ENCODE measurements around the gene ARFGEF2. TPM values are rescaled to one million over a fixed set of nuclear protein-coding genes. Genes with fewer than 3 reads are reported as not detected.

Gene ARFGEF2
- total and polyA plus RNA-seq, 2 donors (not counting 3 experiments of a cell fraction or from before 2014, with no cell fraction given): 12.7 to 32.6 TPM

GRCh38 chr20:49063279-49063678, 141.8 kb downstream of the ARFGEF2 start:
- Histone ChIP-seq H3K27ac (ENCODE audit: insufficient read depth, low read depth, low read length) (no peak overlapping the region), H3K4me2 (ENCODE audit: insufficient read depth, low read length) (no peak overlapping the region), H3K9ac (replicated peaks; ENCODE audit: extremely low read depth, insufficient read depth, low read length) (no peak overlapping the region), H3K4me1 (ENCODE audit: control insufficient read depth, extremely low read depth, insufficient read depth, low read length) (no peaks in the 10 kb centered on the region), H3K4me3 (replicated peaks in 1 of 3; ENCODE audit: insufficient read depth in 1 of 3, low read depth in 1 of 3, low read length in 3 of 3) (no peak overlapping the region), H3K9me3 (replicated peaks; ENCODE audit: control insufficient read depth, insufficient read depth, low read length) (no peaks in the 10 kb centered on the region), H3K9me1 (replicated peaks; ENCODE audit: control insufficient read depth, extremely low read depth, insufficient read depth, low read length) (no peaks in the 10 kb centered on the region), H3K79me2 (ENCODE audit: control insufficient read depth, insufficient read depth, low read length) (peaks cover 49% of the 10 kb centered on the region), H4K20me1 (replicated peaks; ENCODE audit: control insufficient read depth, extremely low read depth, insufficient read depth, low read length) (peaks cover 5% of the 10 kb centered on the region), H2AFZ (ENCODE audit: low read depth, low read length) (no peak overlapping the region), H3K36me3 (ENCODE audit: control insufficient read depth in 2 of 2, extremely low read depth in 1 of 2, insufficient read depth in 2 of 2, low read length in 2 of 2) (peaks cover 4 to 8% of the 10 kb centered on the region in 2 experiments), H3K27me3 (ENCODE audit: control insufficient read depth in 2 of 2, insufficient read depth in 2 of 2, low read length in 2 of 2) (no peaks in the 10 kb centered on the region)
- intact Hi-C loops (cut with micrococcal nuclease): no loop called here
- BruUV-seq (replicated peaks): no TSS peak
- dilution Hi-C loops (cut with MboI; ENCODE audit: extremely low pct_ligation_motif_present, low sequenced_read_pairs): no loop called here
- DNase-seq (ENCODE audit: low read depth, low spot score) (no peak), FAIRE-seq (no peak)
- TF ChIP-seq MAX (IDR thresholded peaks at IDR 0.05; ENCODE audit: insufficient read depth, insufficient read length) (no peak), GATA2 (IDR thresholded peaks at IDR 0.05; ENCODE audit: insufficient read depth, insufficient read length, low read depth, low read length) (no peak), EZH2 (IDR thresholded peaks at IDR 0.05; ENCODE audit: borderline replicate concordance, low read depth, low read length, severe bottlenecking) (no peak), MYC (IDR thresholded peaks at IDR 0.05; ENCODE audit: low read depth, low read length) (no peak), POLR2AphosphoS5 (IDR thresholded peaks at IDR 0.05; ENCODE audit: insufficient read depth, low read depth, low read length) (no peak), POLR2A (IDR thresholded peaks at IDR 0.05; ENCODE audit: low read depth, low read length) (no peak), JUN (IDR thresholded peaks at IDR 0.05; ENCODE audit: borderline replicate concordance, insufficient read depth, insufficient read length, low read depth) (no peak), FOS (IDR thresholded peaks at IDR 0.05; ENCODE audit: borderline replicate concordance, insufficient read depth, low read length) (no peak), CTCF (IDR thresholded peaks at IDR 0.05; ENCODE audit: extremely low read depth in 1 of 2, insufficient read depth in 1 of 2, low read depth in 1 of 2, low read length in 2 of 2) (no peak)
- CTCF ChIA-PET: interaction anchor here (0.9 to 1.3 kb wide), 4 partner anchors 9 to 35 kb away, joined by 3 to 7 read pairs (median 4); no protein-coding TSS in a partner anchor
- POLR2A ChIA-PET: no interaction called here
